Right cardiac atrium (tissue), 5 donors: ENCODE measurements around the gene EID3. TPM values are rescaled to one million over a fixed set of nuclear protein-coding genes. Genes with fewer than 3 reads are reported as not detected.

Experiments used
- ATAC-seq, 2 donors: fragments of 200-7000 bp; cut with Tn5 transposase; one replicate each; pipeline versions ENCODE4 v1.8.0 to v1.9.1; 2020; ENCODE audit warnings: moderate library complexity in 2 of 2, mild to moderate bottlenecking in 1 of 2
- DNase-seq, 3 donors: peaks; one replicate each; pipeline ENCODE4 v3.0.0-alpha.2; 2020
- H3K27ac ChIP-seq: one replicate; pipeline ENCODE4 v1.5.1; 2013; ENCODE audit warnings: mild to moderate bottlenecking, low read length, control low read depth, moderate library complexity
- H3K27me3 ChIP-seq: one replicate; pipeline ENCODE4 v1.6.1; 2013; ENCODE audit not compliant: control insufficient read depth, insufficient read depth
- H3K4me1 ChIP-seq: one replicate; pipeline ENCODE4 v1.6.1; 2013; ENCODE audit warnings: low read length; ENCODE audit not compliant: control insufficient read depth, insufficient read depth
- H3K4me3 ChIP-seq: one replicate; pipeline ENCODE4 v1.5.1; 2013; ENCODE audit warnings: low read length, control low read depth
- H3K9me3 ChIP-seq: one replicate; pipeline ENCODE4 v1.6.1; 2013; ENCODE audit warnings: low read length; ENCODE audit not compliant: control insufficient read depth
- WGBS: extraction: QIAGEN DNeasy Blood & Tissue Kit; methylation state at CpG from one replicate; pipeline ENCODE4 v1.1.7; 2013; 5-methylcytosine and 5-hydroxymethylcytosine counted together
- intact Hi-C, 4 donors: fragments of 100-400 bp; cut with DNase I; formaldehyde crosslinking; loops; one replicate each; pipeline versions ENCODE4 v1.11.0 to v1.14.0; 2022 to 2023
- polyA plus RNA-seq: library from polyadenylated mRNA; stranded (reverse); fragments of 200-250 nt; gene quantifications from one replicate; pipeline ENCODE4 v1.2.3, GENCODE V29; 2013
- total RNA-seq, 4 donors: library from RNA; stranded (reverse); fragmentation: NEBNext Ultra II Directional; extraction: Animal tissue kit (Norgen Biotek cat#: 25700); gene quantifications; one replicate each; pipeline ENCODE4 v1.2.1, GENCODE V29; 2021
- donor health status: healthy with polysubstance abuse.
- donor health status: DM: no; HTN: yes; CAD: no.
- donor health status: DM: no; HTN: no; CAD: no.
- donor health status: DM: no; HTN: yes; CAD: no; lungs with severe emphysema.
- donor health status: DM: yes; HTN: yes; CAD: no.

Gene EID3
- total and polyA plus RNA-seq, 5 donors = 1.2 to 2.3 (median 1.7) TPM

- Histone ChIP-seq H3K9me3 (no peaks in the 10 kb centered on the region), H3K27me3 (no peaks in the 10 kb centered on the region), H3K27ac (no peak overlapping the region), H3K4me1 (peaks cover 13% of the 10 kb centered on the region), H3K4me3 (no peak overlapping the region)
- WGBS = 95% methylated on average over 2 of the region's 2 CpGs
- no peak for DNase-seq
- intact Hi-C loops = no loop called here
- no peak for ATAC-seq
These were observed 38.6 kb downstream of the EID3 start for GRCh38 chr12:104342147-104342546.

- Histone ChIP-seq H3K9me3 (no peaks in the 10 kb centered on the region), H3K4me3 (no peak overlapping the region), H3K27me3 (no peaks in the 10 kb centered on the region), H3K27ac (peak overlapping the region; percentile 13), H3K4me1 (peaks cover 13% of the 10 kb centered on the region)
- intact Hi-C loops = no loop called here
- DNase-seq (no peak), ATAC-seq (no peak)
- WGBS = 85% methylated on average over 12 of the region's 12 CpGs
These were observed 39.2 kb downstream of the EID3 start for GRCh38 chr12:104342635-104343249.

- no peak for ATAC-seq
- H3K4me1 ChIP-seq = peaks cover 13% of the 10 kb centered on the region
- intact Hi-C loops = no loop called here
These were observed 41.1 kb downstream of the EID3 start for GRCh38 chr12:104344682-104345081.

GRCh38 chr12:104345234-104346066, 41.9 kb downstream of the EID3 start:
- no peaks in the 10 kb centered on the region for H3K9me3 ChIP-seq
- H3K4me3 ChIP-seq = no peak overlapping the region
- H3K27ac ChIP-seq = no peak overlapping the region
- 74% methylated on average over 7 of the region's 7 CpGs for WGBS
- intact Hi-C loops = no loop called here
- ATAC-seq (no peak), DNase-seq (no peak)
- H3K4me1 ChIP-seq = peaks cover 10% of the 10 kb centered on the region
- H3K27me3 ChIP-seq = no peaks in the 10 kb centered on the region

More at GRCh38 chr12:104344682-104345081, 41.1 kb downstream of the EID3 start:
- Histone ChIP-seq H3K27me3 (no peaks in the 10 kb centered on the region), H3K9me3 (no peaks in the 10 kb centered on the region), H3K4me3 (no peak overlapping the region), H3K27ac (no peak overlapping the region)
- no peak for DNase-seq
- whole genome bisulfite sequencing = 65% methylated on average over 2 of the region's 2 CpGs

- DNase-seq = no peak
- H3K4me1 ChIP-seq = peaks cover 7% of the 10 kb centered on the region
- H3K27me3 ChIP-seq = no peaks in the 10 kb centered on the region
- no peak for ATAC-seq
- 79% methylated on average over 5 of the region's 5 CpGs for WGBS
- no peak overlapping the region for H3K4me3 ChIP-seq
- H3K27ac ChIP-seq = no peak overlapping the region
- intact Hi-C loops = no loop called here
- no peaks in the 10 kb centered on the region for H3K9me3 ChIP-seq
These were observed 44.0 kb downstream of the EID3 start for GRCh38 chr12:104347374-104348075.

GRCh38 chr12:104348283-104348993, 44.9 kb downstream of the EID3 start:
- ATAC-seq = no peak
- Histone ChIP-seq H3K27ac (no peak overlapping the region), H3K4me1 (peaks cover 5% of the 10 kb centered on the region), H3K4me3 (no peak overlapping the region), H3K9me3 (no peaks in the 10 kb centered on the region), H3K27me3 (no peaks in the 10 kb centered on the region)
- no peak for DNase-seq
- WGBS = 95% methylated on average over 11 of the region's 11 CpGs
- intact Hi-C loops = no loop called here

- intact Hi-C loops = no loop called here
- Histone ChIP-seq H3K9me3 (no peaks in the 10 kb centered on the region), H3K27me3 (no peaks in the 10 kb centered on the region), H3K4me3 (no peak overlapping the region), H3K27ac (no peak overlapping the region), H3K4me1 (peaks cover 5% of the 10 kb centered on the region)
- no peak for DNase-seq
- no peak for ATAC-seq
- 97% methylated on average over 2 of the region's 2 CpGs for WGBS
These were observed 45.5 kb downstream of the EID3 start for GRCh38 chr12:104348994-104349494.

- ATAC-seq (no peak), DNase-seq (no peak)
- intact Hi-C loops = loop anchor here in 1 of 4 donors (10.0 kb wide), 1 partner anchor 146 kb away; no protein-coding TSS in a partner anchor
These were observed 46.9 kb downstream of the EID3 start for GRCh38 chr12:104350211-104351056.

GRCh38 chr12:104351057-104351983, 47.8 kb downstream of the EID3 start:
- no peak for DNase-seq
- peaks cover 5% of the 10 kb centered on the region for H3K4me1 ChIP-seq
- no peak for ATAC-seq
- no peaks in the 10 kb centered on the region for H3K27me3 ChIP-seq
- H3K27ac ChIP-seq = peak overlapping the region; percentile 30
- intact Hi-C loops = loop anchor here in 1 of 4 donors (10.0 kb wide), 1 partner anchor 147 kb away; no protein-coding TSS in a partner anchor
- no peak overlapping the region for H3K4me3 ChIP-seq
- WGBS = 93% methylated on average over 4 of the region's 4 CpGs
- no peaks in the 10 kb centered on the region for H3K9me3 ChIP-seq

More at GRCh38 chr12:104350211-104351056, 46.9 kb downstream of the EID3 start:
- Histone ChIP-seq H3K4me3 (no peak overlapping the region), H3K4me1 (peaks cover 5% of the 10 kb centered on the region), H3K9me3 (no peaks in the 10 kb centered on the region), H3K27me3 (no peaks in the 10 kb centered on the region), H3K27ac (no peak overlapping the region)
- 90% methylated on average over 8 of the region's 8 CpGs for WGBS
